Left colon (tissue), 2 donors: ENCODE data around the gene NAAA. TPM values are rescaled to one million over a fixed set of nuclear protein-coding genes. Genes with fewer than 3 reads are reported as not detected.

Source experiments
- ATAC-seq: fragments of 200-7000 bp; cut with Tn5 transposase; one replicate; pipeline ENCODE4 v1.9.1; 2020; ENCODE audit warnings: mild to moderate bottlenecking, moderate library complexity
- DNase-seq, 2 donors: peaks; one replicate each; pipeline ENCODE4 v3.0.0-alpha.2; 2020
- intact Hi-C, 2 donors: fragments of 100-400 bp; cut with DNase I in 1 of 2; cut with micrococcal nuclease in 1 of 2; formaldehyde crosslinking; loops; one replicate each; pipeline versions ENCODE4 v1.11.2 to v1.14.0; 2022; cut with DNase I, micrococcal nuclease
- total RNA-seq, 2 donors: library from RNA; stranded (reverse); fragmentation: NEBNext Ultra II Directional; extraction: Animal tissue kit (Norgen Biotek cat#: 25700); gene quantifications; one replicate each; pipeline ENCODE4 v1.2.1, GENCODE V29; 2021
- donor health status: DM: no; HTN: no; CAD: no.
- donor health status: DM: yes; HTN: yes; CAD: no.

Gene NAAA
- total RNA-seq, 2 donors from 2014 or later: 154 to 156 TPM

- DNase-seq: no peak
- ATAC-seq: no peak
- intact Hi-C loops: no loop called here
These were observed 60.5 kb downstream of the NAAA start for GRCh38 chr4:75880278-75880677.

GRCh38 chr4:75878246-75878756 is 62.5 kb downstream of the NAAA start:
- ATAC-seq: no peak
- no peak for DNase-seq
- intact Hi-C loops: no loop called here

- no peak for ATAC-seq
- intact Hi-C loops: no loop called here
- DNase-seq: no peak
These were observed 64.6 kb downstream of the NAAA start for GRCh38 chr4:75876218-75876617.

- intact Hi-C loops: no loop called here
- ATAC-seq (no peak), DNase-seq (no peak)
These were observed 71.7 kb downstream of the NAAA start for GRCh38 chr4:75869100-75869499.

- intact Hi-C loops: no loop called here
- ATAC-seq: no peak
These were observed 73.7 kb downstream of the NAAA start for GRCh38 chr4:75867130-75867529.

More at GRCh38 chr4:75867130-75867529, 73.7 kb downstream of the NAAA start:
- DNase-seq: no peak

Other genes starting within 250 kb of the NAAA start
- gene USO1, start 216.4 kb downstream of the NAAA start, total RNA-seq: 10 to 100 TPM; 51.5 to 55.4 TPM
- not detected for gene PPEF2, start 38.6 kb downstream of the NAAA start, total RNA-seq
- 10 to 100 TPM; 23.0 to 28.8 TPM for gene SDAD1, start 49.9 kb upstream of the NAAA start, total RNA-seq
- 1 to 10 TPM; 1.1 to 1.3 TPM for gene CXCL9, start 66.5 kb upstream of the NAAA start, total RNA-seq
- gene CXCL10, start 82.5 kb upstream of the NAAA start, total RNA-seq: 1 to 10 TPM; 2.5 to 3.2 TPM
- gene CXCL11, start 95.1 kb upstream of the NAAA start, total RNA-seq: under 1 TPM; 0.36 to 0.46 TPM
- gene ART3, start 133.7 kb upstream of the NAAA start, total RNA-seq: 1 to 10 TPM; 1.1 to 3.6 TPM
- gene NUP54, start 207.4 kb upstream of the NAAA start, total RNA-seq: 10 to 100 TPM; 27.1 to 36.7 TPM